H9 (cell line): ENCODE results near the gene GEMIN4. TPM values are rescaled to one million over a fixed set of nuclear protein-coding genes. Genes with fewer than 3 reads are reported as not detected.

Source experiments
- DNase-seq: peaks from one replicate; pipeline ENCODE4 v3.0.0-alpha.2; 2017
- H2AFZ ChIP-seq: one replicate; pipeline ENCODE4 v1.6.1; 2013; ENCODE audit warnings: mild to moderate bottlenecking, low read length, control low read depth, moderate library complexity
- H2AK5ac ChIP-seq: 2 replicates; pipeline ENCODE4 v1.6.1; 2013; ENCODE audit warnings: low read length, control low read depth, mixed read lengths; ENCODE audit not compliant: insufficient read length
- H2BK120ac ChIP-seq: one replicate; pipeline ENCODE4 v1.6.1; 2013; ENCODE audit warnings: low read depth, mild to moderate bottlenecking, low read length, control low read depth, inconsistent platforms; ENCODE audit not compliant: poor library complexity, severe bottlenecking
- H2BK12ac ChIP-seq: 2 replicates; pipeline ENCODE4 v1.6.1; 2013; ENCODE audit warnings: low read length, control low read depth, mixed read lengths, low read depth; ENCODE audit not compliant: insufficient read length
- H2BK15ac ChIP-seq: 2 replicates; pipeline ENCODE4 v1.6.1; 2013; ENCODE audit warnings: low read depth, low read length, control low read depth
- H2BK20ac ChIP-seq: one replicate; pipeline ENCODE4 v1.6.1; 2013; ENCODE audit warnings: low read depth, mild to moderate bottlenecking, low read length, control low read depth, inconsistent platforms; ENCODE audit not compliant: poor library complexity, severe bottlenecking
- H2BK5ac ChIP-seq: 2 replicates; pipeline ENCODE4 v1.6.1; 2013; ENCODE audit warnings: low read length, control low read depth, mixed read lengths; ENCODE audit not compliant: insufficient read length
- H3K14ac ChIP-seq: 2 replicates; pipeline ENCODE4 v1.6.1; 2013; ENCODE audit warnings: low read length, control low read depth; ENCODE audit not compliant: insufficient read depth
- H3K18ac ChIP-seq: 2 replicates; pipeline ENCODE4 v1.6.1; 2013; ENCODE audit warnings: low read depth, mild to moderate bottlenecking, mixed read lengths, low read length, control low read depth; ENCODE audit not compliant: insufficient read length
- H3K23ac ChIP-seq: 2 replicates; pipeline ENCODE4 v1.6.1; 2013; ENCODE audit warnings: low read length, control low read depth, mixed read lengths, low read depth; ENCODE audit not compliant: insufficient read length
- H3K23me2 ChIP-seq: 2 replicates; pipeline ENCODE4 v1.6.1; 2013; ENCODE audit warnings: low read depth, mild to moderate bottlenecking, mixed read lengths, low read length, control low read depth; ENCODE audit not compliant: insufficient read length, poor library complexity, severe bottlenecking
- H3K27ac ChIP-seq: 2 replicates; pipeline ENCODE4 v1.5.1; 2013; ENCODE audit warnings: low read length, control low read depth, mixed read lengths, low read depth; ENCODE audit not compliant: insufficient read length
- H3K27me3 ChIP-seq: 2 replicates; pipeline ENCODE4 v1.6.1; 2013; ENCODE audit warnings: low read length, control low read depth, inconsistent platforms; ENCODE audit not compliant: insufficient read depth
- H3K4ac ChIP-seq: 2 replicates; pipeline ENCODE4 v1.6.1; 2013; ENCODE audit warnings: low read depth, mild to moderate bottlenecking, control low read depth, inconsistent platforms, low read length, moderate library complexity
- H3K4me1 ChIP-seq: 2 replicates; pipeline ENCODE4 v1.6.1; 2013; ENCODE audit warnings: low read length, control low read depth, inconsistent platforms; ENCODE audit not compliant: insufficient read depth
- H3K4me2 ChIP-seq: 2 replicates; pipeline ENCODE4 v1.6.1; 2013; ENCODE audit warnings: low read length, control low read depth, mixed read lengths; ENCODE audit not compliant: insufficient read length, insufficient read depth
- H3K56ac ChIP-seq: 2 replicates; pipeline ENCODE4 v1.6.1; 2013; ENCODE audit warnings: low read depth, mild to moderate bottlenecking, mixed read lengths, low read length, control low read depth; ENCODE audit not compliant: insufficient read length
- H3K79me1 ChIP-seq: 2 replicates; pipeline ENCODE4 v1.6.1; 2013; ENCODE audit warnings: low read depth, mild to moderate bottlenecking, moderate library complexity, low read length, control low read depth, inconsistent platforms; ENCODE audit not compliant: insufficient read depth, poor library complexity, severe bottlenecking
- H3K79me2 ChIP-seq: 2 replicates; pipeline ENCODE4 v1.6.1; 2013; ENCODE audit warnings: low read length, control low read depth, inconsistent platforms; ENCODE audit not compliant: insufficient read depth
- H3K9ac ChIP-seq: 2 replicates; pipeline ENCODE4 v1.6.1; 2013; ENCODE audit warnings: low read length, control low read depth, mixed read lengths; ENCODE audit not compliant: insufficient read length; ENCODE audit errors: extremely low read depth
- H3K9me3 ChIP-seq: one replicate; pipeline ENCODE4 v1.6.1; 2013; ENCODE audit warnings: low read depth, low read length, inconsistent platforms; ENCODE audit not compliant: control insufficient read depth
- H3T11ph ChIP-seq: one replicate; pipeline ENCODE4 v1.6.1; 2013; ENCODE audit warnings: mild to moderate bottlenecking, low read length, control low read depth, inconsistent platforms
- H4K20me1 ChIP-seq: one replicate; pipeline ENCODE4 v1.6.1; 2013; ENCODE audit not compliant: control insufficient read depth, insufficient read length, insufficient read depth
- H4K5ac ChIP-seq: 2 replicates; pipeline ENCODE4 v1.6.1; 2013; ENCODE audit warnings: low read depth, mild to moderate bottlenecking, mixed read lengths, low read length, control low read depth; ENCODE audit not compliant: insufficient read length
- H4K8ac ChIP-seq: replicated peaks from 2 replicates; pipeline ENCODE4 v1.6.1; 2013; ENCODE audit warnings: low read length, control low read depth, mixed read lengths, low read depth; ENCODE audit not compliant: insufficient read length
- H4K91ac ChIP-seq: 2 replicates; pipeline ENCODE4 v1.6.1; 2013; ENCODE audit warnings: low read depth, mild to moderate bottlenecking, moderate library complexity, mixed read lengths, low read length, control low read depth; ENCODE audit not compliant: insufficient read length
- H3K27ac Mint-ChIP-seq, 3 experiments: 2 replicates in 2 of 3; 3 replicates in 1 of 3; pipeline ENCODE4 v1.8.0; 2020 to 2021; ENCODE audit warnings: mixed read lengths in 3 of 3, mild to moderate bottlenecking in 1 of 3, moderate library complexity in 1 of 3
- H3K27me3 Mint-ChIP-seq: 2 replicates; pipeline ENCODE4 v1.8.0; 2021; ENCODE audit warnings: low read depth, mild to moderate bottlenecking, moderate library complexity, mixed read lengths
- H3K36me3 Mint-ChIP-seq, 3 experiments: 2 replicates in 2 of 3; 3 replicates in 1 of 3; pipeline ENCODE4 v1.8.0; 2020 to 2021; ENCODE audit warnings: low read depth in 3 of 3, mixed read lengths in 3 of 3; ENCODE audit not compliant: insufficient read depth in 1 of 3
- H3K4me1 Mint-ChIP-seq, 2 experiments: 2 replicates each; pipeline ENCODE4 v1.8.0; 2020; ENCODE audit warnings: mixed read lengths in 2 of 2
- H3K4me3 Mint-ChIP-seq, 2 experiments: 2 replicates in 1 of 2; 3 replicates in 1 of 2; pipeline ENCODE4 v1.8.0; 2020 to 2021; ENCODE audit warnings: mild to moderate bottlenecking in 2 of 2, mixed read lengths in 2 of 2, moderate library complexity in 1 of 2
- H3K9me3 Mint-ChIP-seq, 2 experiments: 2 replicates in 1 of 2; 3 replicates in 1 of 2; pipeline ENCODE4 v1.8.0; 2020; ENCODE audit warnings: mild to moderate bottlenecking in 2 of 2, mixed read lengths in 2 of 2, moderate library complexity in 1 of 2
- WGBS: extraction: QIAGEN DNeasy Blood & Tissue Kit; methylation state at CpG from one replicate; pipeline ENCODE4 v1.1.7; 2013; ENCODE audit warnings: missing lambda C conversion rate, low lambda C conversion rate, mixed read lengths; ENCODE audit not compliant: insufficient read length; ENCODE audit errors: extremely low coverage; 5-methylcytosine and 5-hydroxymethylcytosine counted together
- total RNA-seq: library from RNA; stranded (reverse); gene quantifications from 2 replicates; pipeline ENCODE4 v1.2.1, GENCODE V29; 2021
- TF ChIP-seq, protein P1 (sequence below): fragments of 200-600 bp; sonication (generic); conservative IDR thresholded peaks from 3 replicates; pipeline ENCODE4 v1.8.0; 2021; ENCODE audit warnings: antibody characterized with exemption, mild to moderate bottlenecking

GEMIN4 gene
- total RNA-seq, 1 experiment from 2014 or later: 56.8 TPM

- Histone ChIP-seq H2BK120ac (no peak overlapping the region), H3K4me2 (no peak overlapping the region), H2AFZ (no peak overlapping the region), H4K5ac (no peak overlapping the region), H3K23me2 (no peaks in the 10 kb centered on the region), H3K27me3 (no peaks in the 10 kb centered on the region), H3K9ac (no peak overlapping the region), H3K18ac (no peak overlapping the region), H4K91ac (no peak overlapping the region), H4K20me1 (peaks cover 4% of the 10 kb centered on the region), H3K4ac (no peak overlapping the region), H3K4me1 (no peaks in the 10 kb centered on the region), H3K9me3 (no peaks in the 10 kb centered on the region), H2BK5ac (no peak overlapping the region), H3K14ac (no peak overlapping the region), H3K56ac (no peak overlapping the region), H3K23ac (no peak overlapping the region), H3K79me1 (no peaks in the 10 kb centered on the region), H2BK20ac (no peak overlapping the region), H3K27ac (no peak overlapping the region), H4K8ac (no peak overlapping the region), H2AK5ac (no peak overlapping the region), H3T11ph (no peak overlapping the region), H2BK12ac (no peak overlapping the region), H3K79me2 (no peaks in the 10 kb centered on the region), H2BK15ac (no peak overlapping the region)
- Mint-ChIP-seq H3K4me3 (no peak overlapping the region), H3K36me3 (peaks cover 53 to 94% (median 86%) of the 10 kb centered on the region in 3 experiments; a peak in 6 of 7 replicates), H3K4me1 (no peaks in the 10 kb centered on the region), H3K9me3 (peaks cover 3% of the 10 kb centered on the region in 2 experiments), H3K27me3 (no peaks in the 10 kb centered on the region), H3K27ac (peak overlapping the region in 1 of 3 experiments; percentile 84; a peak in 3 of 7 replicates)
- no CpG with 5 or more reads among the region's 4 CpGs for WGBS
- TF ChIP-seq, protein P1, sequence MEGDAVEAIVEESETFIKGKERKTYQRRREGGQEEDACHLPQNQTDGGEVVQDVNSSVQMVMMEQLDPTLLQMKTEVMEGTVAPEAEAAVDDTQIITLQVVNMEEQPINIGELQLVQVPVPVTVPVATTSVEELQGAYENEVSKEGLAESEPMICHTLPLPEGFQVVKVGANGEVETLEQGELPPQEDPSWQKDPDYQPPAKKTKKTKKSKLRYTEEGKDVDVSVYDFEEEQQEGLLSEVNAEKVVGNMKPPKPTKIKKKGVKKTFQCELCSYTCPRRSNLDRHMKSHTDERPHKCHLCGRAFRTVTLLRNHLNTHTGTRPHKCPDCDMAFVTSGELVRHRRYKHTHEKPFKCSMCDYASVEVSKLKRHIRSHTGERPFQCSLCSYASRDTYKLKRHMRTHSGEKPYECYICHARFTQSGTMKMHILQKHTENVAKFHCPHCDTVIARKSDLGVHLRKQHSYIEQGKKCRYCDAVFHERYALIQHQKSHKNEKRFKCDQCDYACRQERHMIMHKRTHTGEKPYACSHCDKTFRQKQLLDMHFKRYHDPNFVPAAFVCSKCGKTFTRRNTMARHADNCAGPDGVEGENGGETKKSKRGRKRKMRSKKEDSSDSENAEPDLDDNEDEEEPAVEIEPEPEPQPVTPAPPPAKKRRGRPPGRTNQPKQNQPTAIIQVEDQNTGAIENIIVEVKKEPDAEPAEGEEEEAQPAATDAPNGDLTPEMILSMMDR: no peak
- DNase-seq: no peak
Observed at GRCh38 chr17:743139-743538, 8.9 kb downstream of the GEMIN4 start.
